ENCODE results near the gene EIF3B. TPM values are rescaled to one million over a fixed set of nuclear protein-coding genes. Genes with fewer than 3 reads are reported as not detected.

Gene EIF3B
- total and polyA plus RNA-seq, 2 donors from 2014 or later: 65.5 to 107 TPM

GRCh38 chr7:2405601-2406345, 51.1 kb downstream of the EIF3B start:
- H3K4me1 ChIP-seq (ENCODE audit: control insufficient read depth in 2 of 3, insufficient read depth in 2 of 3, low read depth in 1 of 3, low read length in 3 of 3): peaks cover 0 to 15% (median 0%) of the 10 kb centered on the region in 3 donors
- no peak for TF ChIP-seq CTCF (IDR thresholded peaks at IDR 0.05; ENCODE audit: borderline replicate concordance, extremely low read depth, insufficient read depth)
- no peak overlapping the region for H3K27ac ChIP-seq (ENCODE audit: low read depth in 2 of 2, low read length in 2 of 2)
- FAIRE-seq: no peak
- H3K9ac ChIP-seq (ENCODE audit: low read length in 3 of 3): no peak overlapping the region
- H3K4me3 ChIP-seq (ENCODE audit: low read length in 3 of 3): no peak overlapping the region
- DNase-seq: no peak
- H3K9me3 ChIP-seq (ENCODE audit: control insufficient read depth in 2 of 3, insufficient read depth in 1 of 3, low read length in 3 of 3): no peaks in the 10 kb centered on the region
- intact Hi-C loops (cut with DNase I): no loop called here
- H3K27me3 ChIP-seq (ENCODE audit: control insufficient read depth, insufficient read depth, low read length): no peaks in the 10 kb centered on the region
- H3K36me3 ChIP-seq (ENCODE audit: control insufficient read depth in 2 of 3, insufficient read depth in 3 of 3, low read length in 3 of 3): no peaks in the 10 kb centered on the region

- Histone ChIP-seq H3K27ac (ENCODE audit: low read depth in 2 of 2, low read length in 2 of 2) (peak overlapping the region in 1 of 2 donors; percentile 28), H3K9ac (ENCODE audit: low read length in 3 of 3) (peak overlapping the region in 1 of 3 donors; percentile 24), H3K27me3 (ENCODE audit: control insufficient read depth, insufficient read depth, low read length) (no peaks in the 10 kb centered on the region), H3K4me3 (ENCODE audit: low read length in 3 of 3) (no peak overlapping the region), H3K4me1 (ENCODE audit: control insufficient read depth in 2 of 3, insufficient read depth in 2 of 3, low read depth in 1 of 3, low read length in 3 of 3) (peaks cover 0 to 16% (median 4%) of the 10 kb centered on the region in 3 donors), H3K36me3 (ENCODE audit: control insufficient read depth in 2 of 3, insufficient read depth in 3 of 3, low read length in 3 of 3) (no peaks in the 10 kb centered on the region), H3K9me3 (ENCODE audit: control insufficient read depth in 2 of 3, insufficient read depth in 1 of 3, low read length in 3 of 3) (no peaks in the 10 kb centered on the region)
- intact Hi-C loops (cut with DNase I): no loop called here
- peak in 1 of 5 donors; percentile 39 for DNase-seq
- no peak for FAIRE-seq
- TF ChIP-seq CTCF (IDR thresholded peaks at IDR 0.05; ENCODE audit: borderline replicate concordance, extremely low read depth, insufficient read depth): no peak
These were observed 55.3 kb downstream of the EIF3B start for GRCh38 chr7:2409745-2410414.

DNA sequence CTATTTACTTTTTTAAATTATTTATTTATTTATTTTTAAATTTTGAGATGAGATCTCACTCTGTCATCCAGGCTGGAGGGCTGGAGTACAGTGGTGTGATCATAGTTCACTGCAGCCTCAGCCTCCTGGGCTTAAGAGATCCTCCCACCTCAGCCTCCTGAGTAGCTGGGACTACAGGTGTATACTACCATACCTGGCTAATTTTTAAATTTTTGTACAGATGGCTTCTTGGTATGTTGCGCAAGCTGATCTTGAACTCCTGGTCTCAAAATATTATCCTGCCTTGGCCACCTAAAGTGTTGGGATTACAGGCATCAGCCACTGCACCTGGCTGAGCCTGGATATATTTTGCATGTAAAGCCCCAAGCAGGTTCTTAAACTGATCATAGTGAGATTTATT, 56.4 kb downstream of the EIF3B start:
- Histone ChIP-seq H3K4me1 (ENCODE audit: control insufficient read depth in 2 of 3, insufficient read depth in 2 of 3, low read depth in 1 of 3, low read length in 3 of 3) (peaks cover 0 to 13% (median 4%) of the 10 kb centered on the region in 3 donors), H3K27ac (ENCODE audit: low read depth in 2 of 2, low read length in 2 of 2) (no peak overlapping the region)
- TF ChIP-seq CTCF (IDR thresholded peaks at IDR 0.05; ENCODE audit: borderline replicate concordance, extremely low read depth, insufficient read depth): no peak

More for the DNA sequence above, 56.4 kb downstream of the EIF3B start:
- DNase-seq: no peak
- H3K36me3 ChIP-seq (ENCODE audit: control insufficient read depth in 2 of 3, insufficient read depth in 3 of 3, low read length in 3 of 3): no peaks in the 10 kb centered on the region
- H3K27me3 ChIP-seq (ENCODE audit: control insufficient read depth, insufficient read depth, low read length): no peaks in the 10 kb centered on the region
- no peaks in the 10 kb centered on the region for H3K9me3 ChIP-seq (ENCODE audit: control insufficient read depth in 2 of 3, insufficient read depth in 1 of 3, low read length in 3 of 3)
- no peak overlapping the region for H3K4me3 ChIP-seq (ENCODE audit: low read length in 3 of 3)
- FAIRE-seq: no peak
- no peak overlapping the region for H3K9ac ChIP-seq (ENCODE audit: low read length in 3 of 3)
- intact Hi-C loops (cut with DNase I): no loop called here

All from kidney (tissue), 14 donors.